GM21528 (cell line): ENCODE data around the gene TWF2.

ENCODE experiments used
- ATAC-seq: cut with Tn5 transposase; IDR thresholded peaks from one replicate; pipeline ENCODE4 v1.9.1; 2021; ENCODE audit warnings: mild to moderate bottlenecking, moderate library complexity; ENCODE audit not compliant: unreplicated experiment, low FRiP score

Gene TWF2

GRCh38 chr3:52186729-52187128 is 52.2 kb downstream of the TWF2 start:
- ATAC-seq: no peak

DNA sequence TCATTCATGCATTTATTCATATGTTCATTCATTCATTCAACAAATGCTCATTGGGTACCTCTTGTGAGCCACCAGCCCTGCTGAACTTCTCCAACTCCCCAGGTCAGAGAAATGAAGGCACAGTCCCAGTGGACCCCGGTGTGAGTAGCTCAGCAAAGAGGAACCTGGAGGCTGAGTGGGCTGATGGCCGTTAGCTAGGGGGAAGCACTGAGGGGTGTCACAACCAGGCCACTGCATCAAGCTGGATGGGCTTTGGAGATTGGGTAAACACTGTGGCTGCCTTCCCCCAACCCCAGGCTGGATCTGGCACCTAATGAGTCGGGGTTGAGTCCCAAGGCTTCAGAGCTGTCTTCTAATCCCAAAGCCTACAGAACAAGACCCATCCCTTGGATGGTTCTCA is 53.1 kb downstream of the TWF2 start:
- no peak for ATAC-seq

DNA sequence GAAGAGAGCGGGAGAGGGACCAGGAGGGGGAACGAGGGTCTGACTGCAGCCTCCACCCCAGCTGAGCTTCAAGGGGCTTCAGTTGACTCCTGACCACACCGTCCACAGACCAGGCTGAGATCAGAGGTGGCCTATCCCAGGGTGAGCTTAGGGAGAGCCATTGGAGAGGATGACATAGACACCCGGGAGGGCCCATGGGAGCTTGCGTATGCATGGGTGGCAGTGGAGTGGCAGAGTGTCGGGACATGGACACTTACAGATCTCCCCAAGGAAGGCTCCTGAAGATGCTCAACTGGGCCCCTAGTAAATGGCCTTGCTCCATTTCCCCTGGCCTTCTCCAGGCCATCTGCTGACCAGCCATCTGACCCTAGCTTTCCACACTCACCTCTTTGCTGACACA is 53.6 kb downstream of the TWF2 start:
- no peak for ATAC-seq

GRCh38 chr3:52184690-52185089 is 54.3 kb downstream of the TWF2 start:
- no peak for ATAC-seq

DNA sequence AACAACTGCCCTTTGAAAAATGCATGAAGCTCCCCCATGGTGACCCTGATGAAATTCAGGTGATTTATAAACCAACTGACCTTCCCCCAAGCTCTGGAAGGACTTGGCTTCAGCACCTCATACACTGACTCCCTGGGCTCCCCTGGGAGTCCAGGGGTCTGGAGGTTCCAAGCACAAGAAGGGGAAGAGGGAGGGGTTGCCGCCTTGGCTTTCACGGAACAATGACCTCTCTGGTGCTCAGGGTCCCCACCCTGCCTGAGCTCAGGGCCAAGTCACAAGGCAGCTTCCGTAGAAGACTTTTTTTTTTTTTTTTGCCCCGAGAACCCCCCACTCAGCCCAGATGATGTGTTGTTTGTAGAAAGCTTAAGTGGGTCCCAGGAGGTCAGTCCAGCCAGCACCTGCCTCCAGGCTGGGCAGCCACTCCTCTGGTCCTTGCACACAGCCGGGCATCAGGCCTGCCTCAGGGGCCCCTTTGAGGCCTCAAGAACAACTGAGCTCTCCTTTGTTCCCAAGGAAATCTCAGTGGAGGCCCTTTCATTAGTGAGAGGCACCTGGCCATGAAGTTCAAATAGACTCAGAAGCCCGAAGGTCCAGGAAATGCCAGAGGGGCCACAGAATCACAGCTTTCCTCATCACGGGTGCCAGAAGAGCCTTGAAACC is 55.0 kb downstream of the TWF2 start:
- no peak for ATAC-seq

DNA sequence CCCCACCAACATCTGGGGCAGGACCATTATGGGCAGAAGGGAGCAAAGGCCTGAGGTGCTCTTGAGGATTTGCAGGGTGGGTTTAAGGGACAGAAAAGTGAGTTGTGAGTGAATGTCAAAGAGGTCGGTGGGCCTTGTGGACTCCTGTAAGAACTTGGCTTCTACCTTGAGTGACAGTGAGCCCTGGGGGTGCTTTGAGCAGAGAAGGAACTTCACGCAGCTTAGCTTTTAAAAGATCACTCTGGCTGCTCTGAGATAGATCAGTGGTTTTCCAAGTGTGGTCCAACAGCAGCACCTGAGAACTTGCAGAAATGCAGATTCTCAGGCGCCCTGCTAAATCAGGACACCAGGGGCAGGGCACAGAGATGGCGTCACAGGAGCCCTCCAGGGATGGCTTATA is 56.3 kb downstream of the TWF2 start:
- ATAC-seq: no peak

GRCh38 chr3:52182196-52182595 is 56.8 kb downstream of the TWF2 start:
- no peak for ATAC-seq

GRCh38 chr3:52181543-52181942 is 57.4 kb downstream of the TWF2 start:
- ATAC-seq: no peak
